Osteocyte (in vitro differentiated cells): Measurements from ENCODE around the gene MATN4. TPM values are rescaled to one million over a fixed set of nuclear protein-coding genes. Genes with fewer than 3 reads are reported as not detected.

Source experiments
- DNase-seq: peaks from one replicate; pipeline ENCODE4 v3.0.0; 2021; ENCODE audit warnings: mixed read lengths; ENCODE audit not compliant: unreplicated experiment; ENCODE audit errors: extremely low spot score
- H3K27ac Mint-ChIP-seq: one replicate; pipeline ENCODE4 v1.8.0; 2021; ENCODE audit warnings: mild to moderate bottlenecking, mixed read lengths; ENCODE audit not compliant: unreplicated experiment
- H3K27me3 Mint-ChIP-seq: one replicate; pipeline ENCODE4 v1.8.0; 2021; ENCODE audit warnings: mixed read lengths; ENCODE audit not compliant: unreplicated experiment
- H3K36me3 Mint-ChIP-seq: one replicate; pipeline ENCODE4 v1.8.0; 2021; ENCODE audit warnings: mixed read lengths; ENCODE audit not compliant: unreplicated experiment
- H3K4me1 Mint-ChIP-seq: one replicate; pipeline ENCODE4 v1.8.0; 2021; ENCODE audit warnings: mixed read lengths; ENCODE audit not compliant: unreplicated experiment
- H3K4me3 Mint-ChIP-seq: one replicate; pipeline ENCODE4 v1.8.0; 2021; ENCODE audit warnings: mild to moderate bottlenecking, moderate library complexity, mixed read lengths; ENCODE audit not compliant: unreplicated experiment
- H3K9me3 Mint-ChIP-seq: one replicate; pipeline ENCODE4 v1.8.0; 2021; ENCODE audit warnings: mixed read lengths; ENCODE audit not compliant: unreplicated experiment
- total RNA-seq: library from RNA; stranded (reverse); gene quantifications from 2 replicates; pipeline ENCODE4 v1.2.1, GENCODE V29; 2021
- TF ChIP-seq, protein P1 (sequence below): fragments of 200-600 bp; sonication (generic); IDR thresholded peaks from 2 replicates; pipeline ENCODE4 v1.5.0; 2021; ENCODE audit warnings: antibody characterized with exemption, mild to moderate bottlenecking, moderate library complexity

Gene MATN4
- total RNA-seq, 1 donor from 2014 or later = not detected

DNA sequence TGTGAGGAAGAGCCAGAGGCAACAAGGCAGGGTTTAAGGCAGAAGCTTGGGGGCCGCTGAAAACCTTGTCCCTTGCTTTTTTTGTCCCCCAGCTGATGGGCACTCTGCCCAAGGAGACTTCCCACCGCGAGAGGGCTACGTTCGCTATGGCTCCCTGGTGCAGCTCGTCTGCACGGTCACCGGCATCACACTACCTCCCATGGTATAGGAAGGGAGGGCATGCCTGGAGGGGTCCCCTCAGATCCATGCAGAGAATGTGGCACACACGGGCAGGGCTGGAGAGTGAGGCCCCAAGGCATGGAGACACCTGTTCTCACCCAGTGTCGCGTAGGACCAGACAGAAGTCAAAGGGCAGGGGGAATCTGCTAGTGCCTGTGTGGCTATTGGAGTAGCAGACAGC, 5.8 kb upstream of the MATN4 start:
- no peak for DNase-seq
- H3K27ac Mint-ChIP-seq = no peak overlapping the region
- TF ChIP-seq, protein P1, sequence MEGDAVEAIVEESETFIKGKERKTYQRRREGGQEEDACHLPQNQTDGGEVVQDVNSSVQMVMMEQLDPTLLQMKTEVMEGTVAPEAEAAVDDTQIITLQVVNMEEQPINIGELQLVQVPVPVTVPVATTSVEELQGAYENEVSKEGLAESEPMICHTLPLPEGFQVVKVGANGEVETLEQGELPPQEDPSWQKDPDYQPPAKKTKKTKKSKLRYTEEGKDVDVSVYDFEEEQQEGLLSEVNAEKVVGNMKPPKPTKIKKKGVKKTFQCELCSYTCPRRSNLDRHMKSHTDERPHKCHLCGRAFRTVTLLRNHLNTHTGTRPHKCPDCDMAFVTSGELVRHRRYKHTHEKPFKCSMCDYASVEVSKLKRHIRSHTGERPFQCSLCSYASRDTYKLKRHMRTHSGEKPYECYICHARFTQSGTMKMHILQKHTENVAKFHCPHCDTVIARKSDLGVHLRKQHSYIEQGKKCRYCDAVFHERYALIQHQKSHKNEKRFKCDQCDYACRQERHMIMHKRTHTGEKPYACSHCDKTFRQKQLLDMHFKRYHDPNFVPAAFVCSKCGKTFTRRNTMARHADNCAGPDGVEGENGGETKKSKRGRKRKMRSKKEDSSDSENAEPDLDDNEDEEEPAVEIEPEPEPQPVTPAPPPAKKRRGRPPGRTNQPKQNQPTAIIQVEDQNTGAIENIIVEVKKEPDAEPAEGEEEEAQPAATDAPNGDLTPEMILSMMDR = no peak
- H3K27me3 Mint-ChIP-seq = peaks cover 6% of the 10 kb centered on the region
- H3K4me3 Mint-ChIP-seq = no peak overlapping the region
- H3K9me3 Mint-ChIP-seq = no peaks in the 10 kb centered on the region
- H3K36me3 Mint-ChIP-seq = no peaks in the 10 kb centered on the region
- peaks cover 4% of the 10 kb centered on the region for H3K4me1 Mint-ChIP-seq

DNA sequence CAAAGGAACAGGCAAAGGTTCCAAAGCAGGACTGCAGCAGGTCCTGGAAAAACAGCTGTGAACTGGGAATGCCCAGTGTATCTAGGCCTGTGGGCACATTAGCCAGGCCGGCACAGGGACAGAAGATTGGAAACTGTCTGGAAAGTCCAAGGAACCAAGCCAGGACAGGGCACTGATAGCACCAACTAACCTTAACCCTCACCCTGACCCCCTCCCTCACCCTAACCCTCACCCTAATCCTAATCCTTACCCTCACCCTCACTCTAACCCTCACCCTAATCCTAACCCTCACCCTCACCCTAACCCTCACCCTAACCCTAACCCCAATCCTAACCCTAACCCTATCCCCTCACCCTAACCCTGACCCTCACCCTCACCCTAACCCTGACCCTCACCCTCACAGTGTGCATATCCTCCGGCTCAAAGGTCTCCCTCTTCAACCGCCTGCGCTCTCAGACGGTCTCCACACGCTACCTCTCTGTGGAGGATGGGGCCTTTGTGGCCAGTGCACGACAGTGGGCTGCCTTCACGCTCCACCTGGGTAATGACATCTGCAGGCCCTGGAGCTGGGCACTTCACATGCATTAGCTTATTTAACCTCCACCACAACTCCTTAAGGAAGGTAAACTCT, 5.1 kb upstream of the MATN4 start:
- Mint-ChIP-seq H3K36me3 (no peaks in the 10 kb centered on the region), H3K9me3 (no peaks in the 10 kb centered on the region), H3K27ac (no peak overlapping the region), H3K4me3 (no peak overlapping the region), H3K27me3 (peaks cover 6% of the 10 kb centered on the region), H3K4me1 (peaks cover 3% of the 10 kb centered on the region)
- TF ChIP-seq, protein P1 = no peak
- DNase-seq = no peak

DNA sequence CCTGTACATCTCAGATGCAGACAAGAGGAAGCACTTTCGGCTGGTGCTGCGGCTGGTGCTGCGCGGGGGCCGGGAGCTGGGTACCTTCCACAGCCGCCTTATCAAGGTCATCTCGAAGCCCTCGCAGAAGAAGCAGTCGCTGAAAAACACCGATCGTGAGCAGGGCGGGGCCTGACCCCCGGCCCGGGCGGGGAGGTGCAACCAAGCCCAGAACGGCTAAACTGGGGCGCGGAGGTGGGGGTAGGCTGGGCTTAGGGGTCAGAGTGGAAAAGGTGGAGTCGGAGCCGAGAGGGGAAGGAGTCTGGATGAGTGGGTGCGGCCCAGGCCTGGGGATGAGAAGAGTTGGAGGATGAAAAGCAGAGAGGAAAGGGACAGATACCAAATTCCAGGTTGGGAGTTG, 4.1 kb upstream of the MATN4 start:
- H3K27me3 Mint-ChIP-seq = peaks cover 6% of the 10 kb centered on the region
- TF ChIP-seq, protein P1 = no peak
- no peak for DNase-seq
- no peak overlapping the region for H3K4me3 Mint-ChIP-seq
- H3K27ac Mint-ChIP-seq = no peak overlapping the region
- no peaks in the 10 kb centered on the region for H3K9me3 Mint-ChIP-seq
- H3K4me1 Mint-ChIP-seq = peaks cover 3% of the 10 kb centered on the region
- no peaks in the 10 kb centered on the region for H3K36me3 Mint-ChIP-seq

- Mint-ChIP-seq H3K4me3 (no peak overlapping the region), H3K27ac (no peak overlapping the region), H3K9me3 (no peaks in the 10 kb centered on the region), H3K27me3 (peaks cover 6% of the 10 kb centered on the region), H3K4me1 (peaks cover 3% of the 10 kb centered on the region), H3K36me3 (no peaks in the 10 kb centered on the region)
- DNase-seq = no peak
- TF ChIP-seq, protein P1 = peak; percentile 93
Measured at GRCh38 chr20:45311589-45312211, 3.6 kb upstream of the MATN4 start.

- Mint-ChIP-seq H3K9me3 (no peaks in the 10 kb centered on the region), H3K27me3 (peaks cover 5% of the 10 kb centered on the region), H3K4me1 (peaks cover 3% of the 10 kb centered on the region), H3K36me3 (no peaks in the 10 kb centered on the region), H3K4me3 (no peak overlapping the region), H3K27ac (no peak overlapping the region)
- TF ChIP-seq, protein P1 = no peak
- no peak for DNase-seq
Measured at GRCh38 chr20:45309075-45309474, 976 bp upstream of the MATN4 start.
